Astrocyte (in vitro differentiated cells and primary cell): Measurements from ENCODE around the gene OR56A5. TPM values are rescaled to one million over a fixed set of nuclear protein-coding genes. Genes with fewer than 3 reads are reported as not detected.

Experiments
- DNase-seq: peaks from one replicate; pipeline ENCODE4 v3.0.0-alpha.2; 2010; ENCODE audit warnings: low read depth
- FAIRE-seq: peaks from 2 replicates; lab custom pipeline; 2011; peaks lifted over from hg19 to GRCh38; lab: Jason Lieb, UNC
- H2AFZ ChIP-seq: 2 replicates; pipeline ENCODE4 v1.6.0; 2012; ENCODE audit warnings: low read depth, low read length, inconsistent platforms
- H3K27ac ChIP-seq: 2 replicates; pipeline ENCODE4 v1.5.1; 2011; ENCODE audit warnings: low read depth, low read length, inconsistent platforms
- H3K27me3 ChIP-seq: 2 replicates; pipeline ENCODE4 v1.6.0; 2011; ENCODE audit warnings: low read length, inconsistent platforms; ENCODE audit not compliant: insufficient read depth
- H3K36me3 ChIP-seq: 2 replicates; pipeline ENCODE4 v1.5.1; 2011; ENCODE audit warnings: low read length, inconsistent platforms; ENCODE audit not compliant: insufficient read depth
- H3K4me1 ChIP-seq: 2 replicates; pipeline ENCODE4 v1.5.1; 2011; ENCODE audit warnings: low read length, inconsistent platforms; ENCODE audit not compliant: insufficient read depth
- H3K4me2 ChIP-seq: 2 replicates; pipeline ENCODE4 v1.6.0; 2012; ENCODE audit warnings: low read length, inconsistent platforms
- H3K4me3 ChIP-seq: 2 replicates; pipeline ENCODE4 v1.5.1; 2011; ENCODE audit warnings: low read depth, mild to moderate bottlenecking, low read length, inconsistent platforms; ENCODE audit not compliant: insufficient read depth
- H3K79me2 ChIP-seq: 2 replicates; pipeline ENCODE4 v1.6.0; 2012; ENCODE audit warnings: mild to moderate bottlenecking, low read length, inconsistent platforms; ENCODE audit not compliant: insufficient read depth
- H3K9ac ChIP-seq: 2 replicates; pipeline ENCODE4 v1.6.0; 2012; ENCODE audit warnings: mild to moderate bottlenecking, low read length, inconsistent platforms
- H3K9me3 ChIP-seq: 2 replicates; pipeline ENCODE4 v1.5.1; 2012; ENCODE audit warnings: low read depth, mild to moderate bottlenecking, low read length, inconsistent platforms; ENCODE audit not compliant: insufficient read depth
- H4K20me1 ChIP-seq: 2 replicates; pipeline ENCODE4 v1.6.0; 2012; ENCODE audit warnings: low read length, inconsistent platforms; ENCODE audit not compliant: insufficient read depth
- H3K27ac Mint-ChIP-seq: one replicate; pipeline ENCODE4 v1.8.0; 2021; ENCODE audit warnings: mild to moderate bottlenecking, mixed read lengths; ENCODE audit not compliant: unreplicated experiment
- H3K27me3 Mint-ChIP-seq: one replicate; pipeline ENCODE4 v1.8.0; 2021; ENCODE audit warnings: low read depth, mixed read lengths; ENCODE audit not compliant: unreplicated experiment
- H3K36me3 Mint-ChIP-seq: one replicate; pipeline ENCODE4 v1.8.0; 2021; ENCODE audit warnings: low read depth, mixed read lengths; ENCODE audit not compliant: unreplicated experiment
- H3K4me1 Mint-ChIP-seq: one replicate; pipeline ENCODE4 v1.8.0; 2021; ENCODE audit warnings: low read depth, mixed read lengths; ENCODE audit not compliant: unreplicated experiment
- H3K4me3 Mint-ChIP-seq: one replicate; pipeline ENCODE4 v1.8.0; 2021; ENCODE audit warnings: mild to moderate bottlenecking, moderate library complexity, mixed read lengths; ENCODE audit not compliant: unreplicated experiment
- H3K9me3 Mint-ChIP-seq: one replicate; pipeline ENCODE4 v1.8.0; 2021; ENCODE audit warnings: mild to moderate bottlenecking, mixed read lengths; ENCODE audit not compliant: unreplicated experiment
- CTCF ChIP-seq: IDR thresholded peaks from 2 replicates; pipeline ENCODE4 v1.5.1; 2011; ENCODE audit warnings: low read depth, mild to moderate bottlenecking, inconsistent platforms, low read length, moderate library complexity; ENCODE audit not compliant: insufficient read depth
- EZH2 ChIP-seq: IDR thresholded peaks from 2 replicates; pipeline ENCODE4 v1.6.1; 2012; ENCODE audit warnings: mild to moderate bottlenecking, low read length, inconsistent platforms; ENCODE audit not compliant: insufficient read depth
- total RNA-seq: library from RNA; stranded (reverse); gene quantifications from 2 replicates; pipeline ENCODE4 v1.2.1, GENCODE V29; 2021

The OR56A5 gene
- total RNA-seq, 1 donor from 2014 or later: not detected

- H3K4me1 ChIP-seq: no peaks in the 10 kb centered on the region
- no peak overlapping the region for H3K9ac ChIP-seq
- H3K9me3 ChIP-seq: peaks cover 12% of the 10 kb centered on the region
- H3K27ac ChIP-seq: no peak overlapping the region
- peaks cover 17% of the 10 kb centered on the region for H3K9me3 Mint-ChIP-seq
- no peaks in the 10 kb centered on the region for H3K27me3 ChIP-seq
- H3K4me2 ChIP-seq: no peak overlapping the region
- H3K4me3 Mint-ChIP-seq: no peak overlapping the region
- H3K4me1 Mint-ChIP-seq: no peaks in the 10 kb centered on the region
- FAIRE-seq (no peak), DNase-seq (no peak)
- no peak overlapping the region for H2AFZ ChIP-seq
- H3K36me3 ChIP-seq: no peaks in the 10 kb centered on the region
- no peak overlapping the region for H3K4me3 ChIP-seq
- no peaks in the 10 kb centered on the region for H3K79me2 ChIP-seq
- H4K20me1 ChIP-seq: no peaks in the 10 kb centered on the region
- H3K27ac Mint-ChIP-seq: no peak overlapping the region
- peaks cover 4% of the 10 kb centered on the region for H3K27me3 Mint-ChIP-seq
- TF ChIP-seq CTCF (no peak), EZH2 (no peak)
- H3K36me3 Mint-ChIP-seq: peaks cover 2% of the 10 kb centered on the region
Measured at GRCh38 chr11:5931061-5931460, 37.2 kb downstream of the OR56A5 start.

- Mint-ChIP-seq H3K4me1 (no peaks in the 10 kb centered on the region), H3K27ac (no peak overlapping the region), H3K4me3 (no peak overlapping the region), H3K9me3 (peaks cover 14% of the 10 kb centered on the region), H3K36me3 (peaks cover 2% of the 10 kb centered on the region), H3K27me3 (peaks cover 4% of the 10 kb centered on the region)
- no peak overlapping the region for H3K4me3 ChIP-seq
- H2AFZ ChIP-seq: no peak overlapping the region
- H3K9me3 ChIP-seq: peaks cover 12% of the 10 kb centered on the region
- no peak overlapping the region for H3K27ac ChIP-seq
- DNase-seq: no peak
- no peak for FAIRE-seq
- no peaks in the 10 kb centered on the region for H3K4me1 ChIP-seq
- H3K4me2 ChIP-seq: no peak overlapping the region
- H4K20me1 ChIP-seq: no peaks in the 10 kb centered on the region
- no peak overlapping the region for H3K9ac ChIP-seq
- H3K27me3 ChIP-seq: no peaks in the 10 kb centered on the region
- no peaks in the 10 kb centered on the region for H3K36me3 ChIP-seq
- TF ChIP-seq CTCF (no peak), EZH2 (no peak)
- no peaks in the 10 kb centered on the region for H3K79me2 ChIP-seq
Measured at GRCh38 chr11:5930614-5931013, 37.7 kb downstream of the OR56A5 start.

- H3K9ac ChIP-seq: no peak overlapping the region
- no peak overlapping the region for H3K4me2 ChIP-seq
- H3K36me3 ChIP-seq: no peaks in the 10 kb centered on the region
- H3K79me2 ChIP-seq: no peaks in the 10 kb centered on the region
- FAIRE-seq (no peak), DNase-seq (no peak)
- TF ChIP-seq CTCF: no peak
- H3K36me3 Mint-ChIP-seq: peaks cover 2% of the 10 kb centered on the region
- no peaks in the 10 kb centered on the region for H3K4me1 ChIP-seq
- no peak overlapping the region for H3K27ac Mint-ChIP-seq
- H3K9me3 ChIP-seq: peaks cover 12% of the 10 kb centered on the region
- no peak overlapping the region for H3K27ac ChIP-seq
- peaks cover 4% of the 10 kb centered on the region for H3K27me3 Mint-ChIP-seq
- H3K4me1 Mint-ChIP-seq: no peaks in the 10 kb centered on the region
- H3K4me3 Mint-ChIP-seq: no peak overlapping the region
- no peaks in the 10 kb centered on the region for H3K27me3 ChIP-seq
- no peaks in the 10 kb centered on the region for H4K20me1 ChIP-seq
- H2AFZ ChIP-seq: no peak overlapping the region
- peaks cover 12% of the 10 kb centered on the region for H3K9me3 Mint-ChIP-seq
- no peak overlapping the region for H3K4me3 ChIP-seq
Measured at GRCh38 chr11:5929571-5930368, 38.5 kb downstream of the OR56A5 start.
